Endothelial cell of umbilical vein (primary cell): ENCODE measurements around the gene ALKBH6.

ENCODE experiments used
- EZH2 ChIP-seq: IDR thresholded peaks from 2 replicates; pipeline ENCODE4 v1.6.1; 2012; ENCODE audit warnings: borderline replicate concordance, low read depth, mild to moderate bottlenecking, moderate library complexity, low read length, inconsistent platforms; ENCODE audit not compliant: severe bottlenecking
- FOS ChIP-seq: IDR thresholded peaks from 2 replicates; pipeline ENCODE4 v1.6.1; 2011; ENCODE audit warnings: mild to moderate bottlenecking, low read length, moderate library complexity, borderline replicate concordance; ENCODE audit not compliant: insufficient read depth
- GATA2 ChIP-seq: IDR thresholded peaks from 2 replicates; pipeline ENCODE4 v1.7.0; 2011; ENCODE audit warnings: low read depth, mild to moderate bottlenecking, moderate library complexity, mixed read lengths, low read length; ENCODE audit not compliant: insufficient read length, insufficient read depth
- JUN ChIP-seq: IDR thresholded peaks from 2 replicates; pipeline ENCODE4 v1.6.1; 2011; ENCODE audit warnings: borderline replicate concordance, low read depth; ENCODE audit not compliant: insufficient read length, insufficient read depth
- MAX ChIP-seq: IDR thresholded peaks from 2 replicates; pipeline ENCODE4 v1.6.1; 2011; ENCODE audit not compliant: insufficient read depth, insufficient read length
- MYC ChIP-seq: IDR thresholded peaks from one replicate; pipeline ENCODE4 v1.6.1; 2011; ENCODE audit warnings: mild to moderate bottlenecking, low read depth, low read length
- POLR2A ChIP-seq: IDR thresholded peaks from 2 replicates; pipeline ENCODE4 v1.6.1; 2012; ENCODE audit warnings: low read depth, mild to moderate bottlenecking, control low read depth, low read length
- POLR2AphosphoS5 ChIP-seq: IDR thresholded peaks from 2 replicates; pipeline ENCODE4 v1.6.1; 2012; ENCODE audit warnings: low read depth, mild to moderate bottlenecking, control low read depth, low read length, moderate library complexity; ENCODE audit not compliant: insufficient read depth
- TF ChIP-seq, protein P1 (sequence below), 2 donors: IDR thresholded peaks; 1 replicate in 1 of 2; 2 replicates in 1 of 2; pipeline ENCODE4 v1.5.1; 2011; ENCODE audit warnings: low read length in 2 of 2, mild to moderate bottlenecking in 2 of 2, moderate library complexity in 2 of 2, control low read depth in 1 of 2, inconsistent platforms in 1 of 2, low read depth in 1 of 2; ENCODE audit not compliant: insufficient read depth in 1 of 2; ENCODE audit errors: extremely low read depth in 1 of 2

- no peak for TF ChIP-seq POLR2A
- TF ChIP-seq, protein P1, sequence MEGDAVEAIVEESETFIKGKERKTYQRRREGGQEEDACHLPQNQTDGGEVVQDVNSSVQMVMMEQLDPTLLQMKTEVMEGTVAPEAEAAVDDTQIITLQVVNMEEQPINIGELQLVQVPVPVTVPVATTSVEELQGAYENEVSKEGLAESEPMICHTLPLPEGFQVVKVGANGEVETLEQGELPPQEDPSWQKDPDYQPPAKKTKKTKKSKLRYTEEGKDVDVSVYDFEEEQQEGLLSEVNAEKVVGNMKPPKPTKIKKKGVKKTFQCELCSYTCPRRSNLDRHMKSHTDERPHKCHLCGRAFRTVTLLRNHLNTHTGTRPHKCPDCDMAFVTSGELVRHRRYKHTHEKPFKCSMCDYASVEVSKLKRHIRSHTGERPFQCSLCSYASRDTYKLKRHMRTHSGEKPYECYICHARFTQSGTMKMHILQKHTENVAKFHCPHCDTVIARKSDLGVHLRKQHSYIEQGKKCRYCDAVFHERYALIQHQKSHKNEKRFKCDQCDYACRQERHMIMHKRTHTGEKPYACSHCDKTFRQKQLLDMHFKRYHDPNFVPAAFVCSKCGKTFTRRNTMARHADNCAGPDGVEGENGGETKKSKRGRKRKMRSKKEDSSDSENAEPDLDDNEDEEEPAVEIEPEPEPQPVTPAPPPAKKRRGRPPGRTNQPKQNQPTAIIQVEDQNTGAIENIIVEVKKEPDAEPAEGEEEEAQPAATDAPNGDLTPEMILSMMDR (IDR thresholded peaks at IDR 0.05; ENCODE audit: extremely low read depth in 1 of 2, insufficient read depth in 1 of 2, low read depth in 1 of 2, low read length in 2 of 2): no peak
- no peak for TF ChIP-seq FOS
- TF ChIP-seq POLR2AphosphoS5: no peak
- no peak for TF ChIP-seq MYC
- no peak for TF ChIP-seq JUN
- TF ChIP-seq EZH2: no peak
- no peak for TF ChIP-seq MAX
- no peak for TF ChIP-seq GATA2
These were observed 26.5 kb upstream of the ALKBH6 start for GRCh38 chr19:36040495-36040894.
